T-helper 2 cell treated with Interferon-gamma antibody and Interleukin-4, amounts not matched to agents 100 ng/mL and 5 ng/mL, for 36 hours (primary cell): ENCODE data around the gene EPC1. TPM values are rescaled to one million over a fixed set of nuclear protein-coding genes. Genes with fewer than 3 reads are reported as not detected.
"Not testable (repeated sequence)": the region's sequence is repeated elsewhere in the genome, so short reads cannot be mapped to it uniquely, and the experiment has no call there.

ENCODE experiments used
- intact Hi-C: fragments of 100-400 bp; cut with micrococcal nuclease; formaldehyde crosslinking; loops from one replicate; pipeline ENCODE4 v1.15.1; 2023
- total RNA-seq: library from RNA; stranded (reverse); gene quantifications from 2 replicates; pipeline ENCODE4 v1.2.3, GENCODE V29; 2022

EPC1 gene
- total RNA-seq, 1 donor from 2014 or later: 41.1 TPM

DNA sequence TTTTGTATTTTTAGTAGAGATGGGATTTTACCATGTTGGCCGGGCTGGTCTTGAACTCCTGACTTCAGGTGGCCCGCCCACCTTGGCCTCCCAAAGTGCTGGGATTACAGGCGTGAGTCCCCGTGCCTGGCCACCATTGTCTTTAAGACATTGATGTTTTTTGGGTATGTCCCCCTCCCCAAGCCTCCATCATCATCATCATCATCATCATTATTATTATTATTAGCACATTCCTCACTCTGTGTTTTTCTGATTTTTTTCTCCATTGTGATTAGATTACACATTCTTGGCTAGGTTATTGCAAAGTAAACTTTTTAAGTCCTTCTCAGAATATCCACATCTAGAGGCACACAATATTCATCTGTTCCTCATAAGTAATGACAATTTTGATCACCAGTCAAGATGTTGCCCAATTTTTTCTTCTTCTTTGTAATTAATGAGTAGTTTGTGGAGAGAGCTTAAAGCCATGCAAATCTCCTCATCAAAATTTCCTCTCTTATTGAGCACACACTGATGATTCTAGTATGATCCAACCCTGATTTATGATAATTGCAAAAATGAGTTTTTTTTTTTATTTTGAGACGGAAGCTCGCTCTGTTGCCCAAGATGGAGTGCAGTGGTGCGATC, 47.5 kb downstream of the EPC1 start:
- intact Hi-C loops: loop anchor here (5.0 kb wide), 1 partner anchor 33 kb away; no protein-coding TSS in a partner anchor

DNA sequence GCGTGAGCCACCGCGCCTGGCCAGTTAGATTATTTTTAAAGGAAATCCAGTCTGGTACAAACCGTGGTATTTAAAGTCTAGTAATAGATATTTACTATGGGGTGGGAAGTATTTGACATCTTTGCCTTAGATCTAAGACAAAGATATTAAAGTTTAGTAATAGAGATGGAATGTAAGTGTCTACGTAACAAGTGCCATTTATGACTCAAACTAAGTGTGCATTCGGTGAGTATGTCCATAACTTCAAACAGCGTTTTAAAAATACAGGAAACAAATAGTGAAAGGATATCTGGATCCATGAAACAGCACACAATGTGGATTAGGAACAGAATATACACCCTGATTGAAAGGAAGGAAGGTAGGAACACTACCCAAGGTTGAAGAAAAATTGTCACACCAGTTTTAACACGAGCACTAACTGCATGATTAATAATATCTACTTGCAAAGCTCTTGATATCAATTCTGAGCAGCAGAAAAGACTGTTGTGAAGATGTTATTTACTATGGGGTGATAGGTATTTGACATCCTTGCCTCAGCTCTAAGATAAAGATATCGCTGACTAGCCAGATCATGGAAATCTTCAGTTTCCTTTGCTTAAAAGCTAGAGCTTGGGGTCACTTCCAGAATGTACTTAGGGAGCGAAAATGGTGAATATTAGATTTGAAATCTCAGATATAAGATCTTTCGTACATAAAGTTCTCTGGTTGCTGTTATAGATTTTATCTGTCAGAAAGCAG, 48.7 kb downstream of the EPC1 start:
- intact Hi-C loops: loop anchor here (5.0 kb wide), 1 partner anchor 34 kb away; no protein-coding TSS in a partner anchor

DNA sequence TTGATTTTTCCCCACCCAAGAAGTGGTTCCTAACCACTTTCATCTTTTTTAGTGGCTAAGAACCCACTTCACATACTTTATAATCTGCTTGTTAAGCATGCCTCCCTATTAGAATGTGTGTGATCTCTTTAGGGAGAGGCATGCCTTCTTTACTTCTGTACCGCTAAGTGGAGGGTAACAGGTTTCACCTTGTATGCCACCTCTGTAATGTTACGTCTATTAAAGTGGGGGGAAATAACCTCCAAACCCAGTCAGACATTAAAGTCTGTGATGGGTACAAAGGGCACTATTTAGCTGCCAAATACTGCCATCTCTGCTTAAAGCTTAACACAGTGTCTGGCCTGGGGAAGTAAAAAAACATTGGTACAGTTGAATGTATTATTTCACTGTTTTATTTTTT, 51.9 kb downstream of the EPC1 start:
- intact Hi-C loops: loop anchor here (5.0 kb wide), 1 partner anchor 37 kb away; no protein-coding TSS in a partner anchor

DNA sequence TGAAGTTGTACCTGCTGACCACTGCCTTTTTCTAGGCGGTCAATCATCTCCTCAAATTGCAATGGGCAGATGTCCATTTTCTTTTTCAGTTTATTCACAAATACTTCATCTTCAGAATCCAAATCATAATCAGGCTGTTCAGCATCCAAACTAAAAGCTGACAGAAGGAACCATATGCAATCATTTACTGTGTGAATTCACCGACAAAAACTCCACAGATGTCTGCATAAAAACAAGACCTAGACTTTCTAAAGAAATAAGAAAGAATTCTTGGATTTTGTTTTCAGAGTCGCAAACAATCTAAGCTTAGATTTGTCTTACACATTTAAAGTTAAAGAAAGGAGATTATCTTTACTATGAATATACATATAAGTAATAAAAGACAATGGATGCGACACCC, 53.4 kb downstream of the EPC1 start:
- intact Hi-C loops: no loop called here

DNA sequence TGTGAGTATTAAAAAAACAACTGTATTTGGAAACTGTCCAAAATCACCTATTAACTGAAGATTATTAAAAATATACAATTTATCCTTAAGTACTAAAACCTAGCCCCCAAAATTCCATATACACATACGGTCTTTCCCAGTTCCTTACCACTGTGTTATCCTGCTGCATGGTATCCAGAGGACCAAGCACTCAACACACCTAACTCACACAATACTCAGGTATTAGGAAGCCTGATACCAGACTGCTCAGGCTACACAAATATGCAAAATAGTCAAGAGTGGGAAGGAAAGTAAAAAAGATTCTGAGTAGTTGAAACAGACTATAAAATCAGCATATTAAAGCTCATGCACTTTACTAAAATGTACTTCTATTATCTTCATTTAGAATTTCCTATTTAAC, 67.2 kb downstream of the EPC1 start:
- intact Hi-C loops: no loop called here

DNA sequence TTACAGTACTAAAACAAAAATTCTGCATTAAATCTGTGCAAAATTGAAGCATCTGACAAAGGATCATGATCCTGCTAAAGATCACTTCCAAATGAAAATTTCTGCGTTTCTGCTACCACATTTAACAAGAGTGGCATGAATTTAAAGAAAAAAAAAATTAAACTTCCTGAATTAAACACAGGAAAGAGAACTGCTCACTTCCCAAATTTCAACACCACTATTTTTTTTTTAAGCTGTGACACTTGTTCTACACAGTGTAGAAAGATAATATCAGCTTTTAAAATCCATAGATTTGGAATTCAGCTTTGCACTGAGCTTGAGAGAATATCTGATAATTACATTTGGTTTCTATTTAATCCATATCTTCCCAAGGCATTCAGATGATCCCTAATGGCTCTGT, 73.6 kb downstream of the EPC1 start:
- intact Hi-C loops: no loop called here

DNA sequence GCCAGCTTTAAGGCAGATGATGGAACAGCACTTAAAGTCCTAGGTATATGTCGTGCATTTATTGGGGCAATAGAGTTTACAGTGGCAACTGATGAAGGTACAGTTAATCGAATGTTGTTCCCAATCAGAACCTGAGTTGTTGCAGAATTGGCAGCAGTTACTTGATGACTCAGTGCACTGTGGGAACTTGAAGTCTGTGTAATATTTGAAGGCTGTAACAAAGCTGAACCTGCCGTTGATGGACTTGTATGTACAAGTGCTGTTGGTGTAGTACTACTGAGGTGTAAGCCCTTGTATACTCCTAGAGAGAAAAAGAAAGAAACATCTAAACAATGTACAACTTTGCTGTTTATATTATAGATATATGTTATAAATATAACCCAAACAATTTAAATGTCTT, 75.3 kb downstream of the EPC1 start:
- intact Hi-C loops: no loop called here

DNA sequence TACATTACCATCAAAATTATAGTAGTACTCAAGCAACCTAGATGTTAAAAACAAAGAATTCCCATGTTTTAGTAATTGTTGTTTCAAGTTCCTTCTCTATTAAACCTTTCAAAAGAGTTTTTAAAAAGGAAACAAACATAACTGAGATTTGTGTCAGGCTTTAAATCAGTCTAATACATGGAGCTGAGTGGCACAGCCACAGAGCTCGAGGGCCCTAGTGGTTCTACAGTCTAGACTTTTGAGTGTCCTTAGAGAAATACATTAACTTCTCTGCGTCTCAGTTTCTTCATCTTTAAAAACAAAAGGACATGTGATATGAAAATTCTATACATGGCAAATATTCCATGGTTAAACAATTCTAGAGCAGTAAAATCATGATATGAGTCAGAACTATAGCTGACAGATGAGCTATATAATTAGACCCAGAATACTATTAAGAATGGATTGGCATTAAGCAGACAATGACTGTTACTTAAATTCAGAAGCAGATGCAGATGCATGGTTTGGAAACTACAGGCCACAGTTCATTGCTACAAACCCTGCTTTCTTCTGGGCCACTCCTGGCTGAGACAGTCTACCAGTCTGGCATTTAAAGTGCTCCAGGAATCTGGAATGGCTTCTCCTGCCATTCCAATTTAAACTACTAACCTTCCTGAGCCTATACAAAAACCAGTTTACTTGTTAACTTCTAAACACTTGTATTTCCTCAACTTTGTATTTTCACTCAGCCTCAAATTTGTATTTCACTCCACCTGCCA, 77.4 kb downstream of the EPC1 start:
- intact Hi-C loops: no loop called here

DNA sequence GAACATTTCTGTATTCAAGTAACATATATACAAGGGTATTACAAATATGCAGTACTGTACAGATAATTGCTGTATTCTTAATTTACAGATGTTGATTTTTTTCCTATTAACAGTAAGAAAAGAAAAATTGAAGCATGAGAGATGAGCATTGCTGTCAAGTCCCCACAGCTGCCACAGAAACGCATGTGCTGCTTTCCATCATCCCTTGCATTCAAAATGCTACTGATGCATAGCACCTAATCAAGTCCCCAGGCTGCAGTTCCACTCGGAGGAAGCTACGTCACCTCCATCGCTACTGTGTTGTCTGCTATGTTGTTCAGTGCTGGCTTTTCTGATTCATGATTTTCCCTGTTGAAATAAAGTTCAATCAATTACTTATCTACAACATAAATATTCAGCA, 78.2 kb downstream of the EPC1 start:
- intact Hi-C loops: no loop called here

DNA sequence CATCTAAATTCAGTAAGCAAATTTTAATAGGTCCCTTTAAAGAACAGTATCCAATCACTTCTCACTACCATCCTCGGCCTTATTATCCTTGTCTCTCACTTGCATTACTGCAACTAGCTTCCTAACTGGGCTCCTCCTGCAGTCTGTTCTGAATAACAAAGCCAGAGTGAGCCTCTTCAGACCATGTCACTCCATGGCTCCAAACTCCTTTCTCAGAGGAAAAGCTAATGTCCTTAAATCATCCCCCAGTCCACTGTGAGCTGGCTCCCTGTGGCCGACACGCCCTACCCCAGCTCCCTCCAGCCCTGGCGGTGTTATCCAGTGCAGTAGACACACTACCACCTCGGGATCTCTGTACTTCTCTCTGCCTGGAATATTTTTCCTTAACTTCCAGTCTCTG, 80.0 kb downstream of the EPC1 start:
- intact Hi-C loops: no loop called here

DNA sequence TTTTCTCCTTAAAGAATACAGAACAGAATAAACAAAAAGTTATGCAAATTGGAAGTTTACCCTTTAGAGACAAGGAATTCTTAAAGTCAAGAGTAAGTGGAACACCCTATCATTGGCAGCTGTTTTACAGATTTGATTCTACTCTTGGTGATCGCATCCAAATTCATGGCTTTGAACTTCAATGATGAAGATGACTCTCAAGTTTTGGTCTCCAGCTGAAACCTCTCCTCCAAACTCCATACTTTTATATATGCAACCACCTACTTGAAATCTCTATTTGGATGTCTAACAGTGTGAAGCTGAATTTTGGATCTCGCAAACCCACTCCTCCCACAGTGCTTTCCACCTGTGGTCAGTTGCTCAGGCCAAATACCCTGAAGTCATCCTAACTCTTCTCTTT, 80.4 kb downstream of the EPC1 start:
- intact Hi-C loops: no loop called here

DNA sequence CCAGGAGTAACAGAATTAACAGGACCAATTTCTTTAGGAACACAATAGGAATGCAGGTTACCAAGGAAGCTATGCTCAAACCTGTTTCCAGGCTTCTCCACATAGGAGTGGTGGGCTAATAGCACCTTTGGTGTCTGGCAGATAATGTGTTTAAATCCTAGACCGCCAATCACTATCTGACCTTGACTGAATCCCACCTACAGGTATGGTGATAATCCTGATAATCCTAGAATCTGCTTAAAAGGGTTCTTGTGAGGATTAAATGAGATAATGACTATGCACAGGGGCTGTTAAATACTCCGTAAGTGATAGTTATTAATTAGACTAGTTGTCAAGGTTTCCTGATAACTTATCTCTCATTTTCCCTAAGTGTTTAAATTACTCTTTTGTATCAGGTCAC, 81.2 kb downstream of the EPC1 start:
- intact Hi-C loops: no loop called here

DNA sequence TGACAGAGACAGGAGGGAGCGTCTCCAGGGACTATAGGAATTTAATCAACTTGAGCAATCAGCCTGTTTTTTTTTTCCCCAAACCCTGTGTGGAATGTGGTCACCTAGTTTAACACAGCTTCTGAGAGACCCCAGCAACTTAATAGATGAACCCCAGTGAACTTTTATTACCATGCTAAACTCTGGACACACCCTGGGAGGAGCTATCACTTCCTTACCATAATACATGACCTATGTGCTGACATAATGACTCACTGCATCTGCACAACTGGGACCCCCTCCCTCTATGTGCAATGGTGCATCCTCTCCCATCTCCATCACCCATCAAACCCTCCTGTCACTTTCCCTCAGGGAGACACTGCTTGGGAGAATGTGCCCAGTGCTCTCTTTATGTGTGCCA, 83.7 kb downstream of the EPC1 start:
- intact Hi-C loops: no loop called here

DNA sequence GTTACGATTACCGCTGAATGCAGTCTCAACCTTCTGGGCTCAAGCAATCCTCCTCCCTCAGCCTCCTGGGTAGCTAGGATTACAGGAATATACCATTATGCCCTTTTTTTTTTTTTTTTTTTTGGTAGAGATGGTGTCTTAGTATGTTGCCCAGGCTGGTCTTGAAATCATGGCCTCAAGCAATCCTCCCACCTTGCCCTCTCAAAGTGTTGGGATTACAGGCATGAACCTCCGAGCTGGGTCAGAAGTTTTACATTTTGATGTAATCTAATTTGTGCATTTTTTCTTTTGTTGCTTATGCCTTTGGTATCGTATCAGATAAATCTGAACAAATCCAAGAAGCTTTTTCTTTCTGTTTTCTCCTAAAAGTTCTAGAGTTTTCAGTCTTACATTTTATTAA, 87.4 kb downstream of the EPC1 start:
- intact Hi-C loops: no loop called here

DNA sequence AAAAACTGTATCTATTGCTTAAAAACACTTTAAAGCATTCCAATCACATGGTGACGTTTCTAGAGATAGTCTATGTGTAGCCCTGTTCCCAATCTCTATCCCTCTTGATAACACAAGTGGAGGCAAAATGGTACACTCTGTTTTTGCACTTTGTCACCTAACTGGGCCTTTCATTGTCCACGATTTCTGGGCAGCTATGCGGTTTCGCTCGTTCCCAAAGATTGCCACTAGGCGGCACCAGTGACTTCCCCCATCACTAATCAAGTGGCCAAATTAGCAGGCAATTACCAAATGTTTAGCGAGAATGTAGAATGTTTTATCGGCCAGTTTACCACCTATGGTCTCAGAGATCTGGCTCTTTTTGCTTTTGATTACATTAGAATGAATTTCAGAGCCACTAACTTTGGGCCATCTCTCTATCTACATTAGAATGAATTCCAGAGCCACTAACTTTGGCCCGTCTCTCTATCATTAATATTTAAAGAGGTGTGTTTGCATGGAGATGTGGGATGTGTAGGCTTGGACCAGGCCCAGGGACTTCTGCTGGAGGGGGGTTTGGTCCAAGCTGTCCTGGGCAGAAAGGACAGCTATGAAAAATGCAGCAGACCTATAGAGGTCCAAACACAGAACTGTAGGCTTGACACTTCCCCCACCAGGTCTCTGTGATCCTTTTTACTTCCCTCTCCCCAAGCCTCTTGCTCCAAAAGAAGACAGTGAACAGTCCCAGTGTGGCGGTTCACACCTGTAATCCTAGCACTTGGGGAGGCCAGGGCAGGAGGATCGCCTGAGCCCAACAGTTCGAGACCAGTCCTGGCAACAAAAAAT, 90.1 kb downstream of the EPC1 start:
- intact Hi-C loops: loop anchor here (1.0 to 2.0 kb wide), 3 partner anchors 89 to 752 kb away; no protein-coding TSS in a partner anchor

DNA sequence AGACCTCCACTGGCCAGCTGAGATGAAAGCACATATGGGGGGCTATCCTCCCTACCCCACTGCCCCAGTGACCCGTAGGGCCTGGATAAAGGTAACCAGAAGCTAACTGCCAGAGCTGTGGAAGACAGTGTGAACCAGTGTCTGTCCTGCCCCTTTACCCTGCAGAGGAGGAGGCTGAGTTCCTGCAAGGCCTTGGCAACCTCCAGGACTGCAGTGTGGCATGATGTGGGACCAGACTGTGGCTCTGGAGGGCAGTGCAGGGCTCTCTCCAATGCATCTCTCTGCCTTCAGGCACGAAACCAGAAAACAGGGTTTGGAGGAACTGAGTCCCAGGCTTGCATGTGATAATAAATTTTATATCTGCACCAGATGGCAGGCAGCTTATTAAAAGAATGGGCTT, 93.1 kb downstream of the EPC1 start:
- intact Hi-C loops: no loop called here

DNA sequence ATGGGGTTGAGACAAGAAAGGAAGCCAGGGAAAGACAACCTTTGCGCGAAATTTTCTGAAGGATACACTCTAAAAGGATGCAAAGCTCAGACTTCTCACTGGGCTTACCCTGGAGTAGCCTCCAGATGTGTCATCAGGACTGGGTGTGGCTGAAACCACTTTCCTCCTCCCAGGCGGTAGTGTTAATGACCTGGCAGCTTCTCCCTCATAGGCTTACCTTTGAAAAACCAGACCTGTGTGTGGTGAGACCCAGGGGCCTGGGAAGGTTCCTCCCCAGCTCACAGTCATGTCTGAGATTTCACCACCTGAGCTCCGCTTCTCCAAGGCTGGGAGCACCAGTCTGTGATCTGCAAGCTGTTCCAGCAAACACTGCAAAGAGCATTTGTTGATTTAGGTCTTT, 93.7 kb downstream of the EPC1 start:
- intact Hi-C loops: no loop called here

DNA sequence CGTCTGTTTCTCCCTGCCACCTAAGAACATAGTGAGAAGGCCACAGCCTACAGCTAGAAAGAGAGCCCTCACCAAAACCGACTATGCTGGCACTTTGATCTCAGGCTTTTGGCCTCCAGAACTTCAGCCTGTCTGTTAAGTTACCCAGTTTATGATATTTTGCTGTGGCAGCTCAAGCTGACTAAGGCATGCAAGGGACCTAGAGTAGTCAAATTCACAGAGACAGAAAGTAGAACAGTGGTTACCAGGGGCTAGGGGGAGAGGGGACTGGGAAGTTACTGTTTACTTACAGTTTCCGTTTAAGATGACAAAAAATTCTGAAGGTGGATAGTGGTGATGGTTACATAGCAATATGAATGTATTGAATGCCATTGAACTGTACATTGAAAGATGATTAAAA, 96.5 kb downstream of the EPC1 start:
- intact Hi-C loops: not testable (repeated sequence)

DNA sequence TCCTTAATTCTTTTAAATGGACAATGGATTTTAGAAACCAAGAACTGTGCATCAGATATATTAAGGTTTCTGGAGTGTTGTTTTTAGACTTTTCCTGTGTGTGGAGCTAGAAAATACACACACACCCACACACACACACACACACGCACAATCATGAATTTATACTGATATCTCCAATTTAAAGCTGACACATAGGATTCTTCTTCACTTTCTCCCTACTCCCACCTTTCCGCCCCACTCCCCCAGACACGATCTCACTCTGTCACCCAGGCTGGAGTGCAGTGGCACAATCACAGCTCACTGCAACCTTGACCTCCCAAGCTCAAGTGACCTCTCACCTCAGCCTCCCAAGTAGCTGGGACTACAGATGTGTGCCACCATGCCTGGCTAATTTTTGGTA, 100.3 kb downstream of the EPC1 start:
- intact Hi-C loops: no loop called here

DNA sequence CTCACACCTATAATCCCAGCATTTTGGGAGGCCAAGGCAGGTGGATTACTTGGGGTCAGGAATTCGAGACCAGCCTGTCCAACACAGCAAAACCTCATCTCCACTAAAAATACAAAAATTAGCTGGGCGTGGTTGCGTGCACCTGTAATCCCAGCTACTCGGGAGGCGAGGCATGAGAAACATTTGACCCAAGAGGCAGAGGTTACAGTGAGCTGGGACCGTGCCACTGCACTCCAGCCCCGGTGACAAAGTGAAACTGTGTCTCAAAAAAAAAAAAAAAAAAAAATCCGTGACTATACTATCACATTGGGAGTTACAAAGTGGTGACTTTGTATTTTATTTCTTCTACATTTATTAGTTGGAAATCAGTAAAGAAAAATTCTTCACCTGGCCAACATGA, 101.2 kb downstream of the EPC1 start:
- intact Hi-C loops: no loop called here

DNA sequence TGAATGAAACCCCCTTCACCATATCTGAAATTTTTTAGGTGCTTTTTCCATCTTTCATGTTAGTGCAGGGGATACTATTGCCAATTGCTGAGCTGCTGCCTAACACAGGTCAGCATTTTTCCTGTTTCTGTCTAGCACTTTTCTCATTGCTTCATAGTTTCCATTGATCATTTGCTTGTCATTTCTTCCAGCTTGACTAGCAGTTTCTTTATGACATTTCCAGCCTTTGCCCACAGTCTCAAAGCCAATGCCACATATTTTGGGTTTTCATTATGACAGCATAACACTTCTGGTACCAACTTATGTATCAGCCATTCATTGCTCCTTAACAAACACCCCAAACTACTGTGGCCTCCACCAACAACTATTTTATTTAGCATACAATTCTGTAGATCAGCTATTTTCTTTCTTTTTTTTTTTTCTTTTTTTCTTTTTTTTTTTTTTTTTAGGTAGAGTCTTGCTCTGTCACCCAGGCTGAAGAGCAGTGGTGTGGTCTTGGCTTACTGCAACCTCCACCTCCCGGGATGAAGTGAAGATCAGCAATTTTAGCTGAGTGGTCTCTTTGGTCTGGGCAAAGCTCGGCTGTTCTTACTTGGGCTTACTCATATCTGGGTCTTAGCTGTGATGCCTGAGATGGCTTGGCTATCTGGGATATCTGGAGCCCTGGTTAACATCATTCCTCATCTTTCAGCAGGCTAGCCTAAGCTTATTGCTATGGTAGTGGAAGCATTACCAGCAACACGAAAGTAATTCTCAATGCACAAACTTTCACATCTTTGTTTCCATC, 102.3 kb downstream of the EPC1 start:
- intact Hi-C loops: no loop called here
